Esophagus squamous epithelium (tissue), 4 donors: Measurements from ENCODE around the gene RGL2.

Experiments used
- POLR2A ChIP-seq, 4 donors: fragments of 450-650 bp; IDR thresholded peaks; one replicate each; pipeline ENCODE4 v1.6.1; 2017; ENCODE audit warnings: antibody characterized with exemption in 4 of 4, mild to moderate bottlenecking in 4 of 4, moderate library complexity in 3 of 4
- TF ChIP-seq, protein P1 (sequence below), 6 experiments: fragments of 450-650 bp in 4 of 6; fragments of 200-600 bp in 2 of 6; sonication (generic) in 2 of 6; IDR thresholded peaks; one replicate each; pipeline ENCODE4 v1.5.1; 2016 to 2019; ENCODE audit warnings: antibody characterized with exemption in 6 of 6, mild to moderate bottlenecking in 4 of 6, moderate library complexity in 4 of 6

GRCh38 chr6:33316603-33317418, 18.1 kb upstream of the RGL2 start:
- TF ChIP-seq POLR2A (IDR thresholded peaks at IDR 0.05): no peak
- TF ChIP-seq, protein P1, sequence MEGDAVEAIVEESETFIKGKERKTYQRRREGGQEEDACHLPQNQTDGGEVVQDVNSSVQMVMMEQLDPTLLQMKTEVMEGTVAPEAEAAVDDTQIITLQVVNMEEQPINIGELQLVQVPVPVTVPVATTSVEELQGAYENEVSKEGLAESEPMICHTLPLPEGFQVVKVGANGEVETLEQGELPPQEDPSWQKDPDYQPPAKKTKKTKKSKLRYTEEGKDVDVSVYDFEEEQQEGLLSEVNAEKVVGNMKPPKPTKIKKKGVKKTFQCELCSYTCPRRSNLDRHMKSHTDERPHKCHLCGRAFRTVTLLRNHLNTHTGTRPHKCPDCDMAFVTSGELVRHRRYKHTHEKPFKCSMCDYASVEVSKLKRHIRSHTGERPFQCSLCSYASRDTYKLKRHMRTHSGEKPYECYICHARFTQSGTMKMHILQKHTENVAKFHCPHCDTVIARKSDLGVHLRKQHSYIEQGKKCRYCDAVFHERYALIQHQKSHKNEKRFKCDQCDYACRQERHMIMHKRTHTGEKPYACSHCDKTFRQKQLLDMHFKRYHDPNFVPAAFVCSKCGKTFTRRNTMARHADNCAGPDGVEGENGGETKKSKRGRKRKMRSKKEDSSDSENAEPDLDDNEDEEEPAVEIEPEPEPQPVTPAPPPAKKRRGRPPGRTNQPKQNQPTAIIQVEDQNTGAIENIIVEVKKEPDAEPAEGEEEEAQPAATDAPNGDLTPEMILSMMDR (IDR thresholded peaks at IDR 0.05): no peak
